ENCODE data around the gene USP26. TPM values are rescaled to one million over a fixed set of nuclear protein-coding genes. Genes with fewer than 3 reads are reported as not detected.
"Not testable (repeated sequence)": the region's sequence is repeated elsewhere in the genome, so short reads cannot be mapped to it uniquely, and the experiment has no call there.

The USP26 gene
- total RNA-seq, 1 donor: not detected

GRCh38 chrX:133083899-133084298 lies 13.0 kb downstream of the USP26 start:
- Histone ChIP-seq H3K9me3 (ENCODE audit: low read depth, low read length) (no peaks in the 10 kb centered on the region), H3K4me3 (ENCODE audit: insufficient read depth, low read length) (no peak overlapping the region), H3K27me3 (ENCODE audit: insufficient read depth, low read length) (no peaks in the 10 kb centered on the region), H2AFZ (ENCODE audit: low read length) (no peak overlapping the region), H3K4me2 (ENCODE audit: insufficient read depth, low read length) (no peak overlapping the region), H3K36me3 (ENCODE audit: insufficient read depth, low read length) (no peaks in the 10 kb centered on the region), H3K27ac (ENCODE audit: low read depth, low read length) (no peak overlapping the region), H3K79me2 (ENCODE audit: insufficient read depth, low read length) (no peaks in the 10 kb centered on the region), H4K20me1 (ENCODE audit: insufficient read depth, low read length) (no peaks in the 10 kb centered on the region), H3K4me1 (ENCODE audit: insufficient read depth, low read length) (no peaks in the 10 kb centered on the region)
- no peak for DNase-seq (ENCODE audit: insufficient read length, low spot score, missing footprints)
- TF ChIP-seq, protein P1, sequence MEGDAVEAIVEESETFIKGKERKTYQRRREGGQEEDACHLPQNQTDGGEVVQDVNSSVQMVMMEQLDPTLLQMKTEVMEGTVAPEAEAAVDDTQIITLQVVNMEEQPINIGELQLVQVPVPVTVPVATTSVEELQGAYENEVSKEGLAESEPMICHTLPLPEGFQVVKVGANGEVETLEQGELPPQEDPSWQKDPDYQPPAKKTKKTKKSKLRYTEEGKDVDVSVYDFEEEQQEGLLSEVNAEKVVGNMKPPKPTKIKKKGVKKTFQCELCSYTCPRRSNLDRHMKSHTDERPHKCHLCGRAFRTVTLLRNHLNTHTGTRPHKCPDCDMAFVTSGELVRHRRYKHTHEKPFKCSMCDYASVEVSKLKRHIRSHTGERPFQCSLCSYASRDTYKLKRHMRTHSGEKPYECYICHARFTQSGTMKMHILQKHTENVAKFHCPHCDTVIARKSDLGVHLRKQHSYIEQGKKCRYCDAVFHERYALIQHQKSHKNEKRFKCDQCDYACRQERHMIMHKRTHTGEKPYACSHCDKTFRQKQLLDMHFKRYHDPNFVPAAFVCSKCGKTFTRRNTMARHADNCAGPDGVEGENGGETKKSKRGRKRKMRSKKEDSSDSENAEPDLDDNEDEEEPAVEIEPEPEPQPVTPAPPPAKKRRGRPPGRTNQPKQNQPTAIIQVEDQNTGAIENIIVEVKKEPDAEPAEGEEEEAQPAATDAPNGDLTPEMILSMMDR (IDR thresholded peaks at IDR 0.05; ENCODE audit: extremely low read depth, low read depth, low read length): no peak

DNA sequence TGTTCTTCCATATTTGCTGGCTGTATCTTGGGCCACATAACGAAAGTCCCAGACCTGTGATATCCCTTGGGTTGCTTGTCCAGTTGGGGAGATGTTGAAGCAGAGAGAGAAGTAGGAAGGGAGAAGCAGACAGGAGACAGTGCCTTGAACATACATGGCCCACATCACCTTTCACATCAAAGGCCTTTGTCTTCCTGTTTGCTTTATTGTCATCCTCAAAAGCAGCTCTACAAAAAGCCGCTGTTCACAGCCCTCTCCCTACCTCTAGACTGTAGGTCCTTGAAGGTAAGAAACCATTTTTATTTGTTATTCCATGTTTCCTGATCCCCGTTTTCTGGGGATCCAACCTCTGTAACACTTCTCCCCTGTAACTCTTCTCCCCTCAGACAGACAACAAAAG lies 14.9 kb downstream of the USP26 start:
- H4K20me1 ChIP-seq (ENCODE audit: insufficient read depth, low read length): no peaks in the 10 kb centered on the region
- no peaks in the 10 kb centered on the region for H3K4me1 ChIP-seq (ENCODE audit: insufficient read depth, low read length)
- H3K4me2 ChIP-seq (ENCODE audit: insufficient read depth, low read length): no peak overlapping the region
- TF ChIP-seq, protein P1 (IDR thresholded peaks at IDR 0.05; ENCODE audit: extremely low read depth, low read depth, low read length): no peak
- H3K4me3 ChIP-seq (ENCODE audit: insufficient read depth, low read length): no peak overlapping the region
- no peaks in the 10 kb centered on the region for H3K27me3 ChIP-seq (ENCODE audit: insufficient read depth, low read length)
- no peak overlapping the region for H2AFZ ChIP-seq (ENCODE audit: low read length)
- H3K9me3 ChIP-seq (ENCODE audit: low read depth, low read length): no peaks in the 10 kb centered on the region
- no peaks in the 10 kb centered on the region for H3K36me3 ChIP-seq (ENCODE audit: insufficient read depth, low read length)
- H3K79me2 ChIP-seq (ENCODE audit: insufficient read depth, low read length): no peaks in the 10 kb centered on the region
- DNase-seq (ENCODE audit: insufficient read length, low spot score, missing footprints): peak; percentile 34
- H3K27ac ChIP-seq (ENCODE audit: low read depth, low read length): no peak overlapping the region

DNA sequence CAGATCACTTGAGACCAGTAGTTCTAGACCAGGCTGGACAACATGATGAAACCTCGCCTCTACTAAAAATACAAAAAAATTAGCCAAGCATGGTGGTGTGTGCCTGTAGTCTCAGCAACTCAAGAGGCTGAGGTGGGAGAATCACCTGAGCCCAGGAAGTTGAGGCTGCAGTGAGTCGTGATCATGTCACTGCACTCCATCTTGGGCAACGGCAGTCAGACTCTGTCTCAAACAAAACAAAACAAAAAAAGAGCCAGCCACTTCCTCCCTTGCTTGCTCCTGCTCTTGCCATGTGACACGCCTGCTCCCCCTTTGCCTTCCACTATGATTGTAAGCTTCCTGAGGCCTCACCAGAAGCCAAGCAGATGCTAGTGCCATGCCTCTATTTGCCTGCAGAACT lies 19.1 kb downstream of the USP26 start:
- DNase-seq (ENCODE audit: insufficient read length, low spot score, missing footprints); H3K4me2 ChIP-seq (ENCODE audit: insufficient read depth, low read length); H3K4me3 ChIP-seq (ENCODE audit: insufficient read depth, low read length); H4K20me1 ChIP-seq (ENCODE audit: insufficient read depth, low read length); H3K9me3 ChIP-seq (ENCODE audit: low read depth, low read length); H3K79me2 ChIP-seq (ENCODE audit: insufficient read depth, low read length); H3K36me3 ChIP-seq (ENCODE audit: insufficient read depth, low read length); H3K4me1 ChIP-seq (ENCODE audit: insufficient read depth, low read length); H3K27me3 ChIP-seq (ENCODE audit: insufficient read depth, low read length); H2AFZ ChIP-seq (ENCODE audit: low read length); H3K27ac ChIP-seq (ENCODE audit: low read depth, low read length): not testable (repeated sequence)

GRCh38 chrX:133072566-133072965 lies 24.3 kb downstream of the USP26 start:
- Histone ChIP-seq H3K27me3 (ENCODE audit: insufficient read depth, low read length) (no peaks in the 10 kb centered on the region), H3K4me3 (ENCODE audit: insufficient read depth, low read length) (no peak overlapping the region), H3K36me3 (ENCODE audit: insufficient read depth, low read length) (no peaks in the 10 kb centered on the region), H2AFZ (ENCODE audit: low read length) (no peak overlapping the region), H3K4me1 (ENCODE audit: insufficient read depth, low read length) (no peaks in the 10 kb centered on the region), H3K79me2 (ENCODE audit: insufficient read depth, low read length) (no peaks in the 10 kb centered on the region), H3K4me2 (ENCODE audit: insufficient read depth, low read length) (no peak overlapping the region), H4K20me1 (ENCODE audit: insufficient read depth, low read length) (no peaks in the 10 kb centered on the region), H3K9me3 (ENCODE audit: low read depth, low read length) (no peaks in the 10 kb centered on the region), H3K27ac (ENCODE audit: low read depth, low read length) (no peak overlapping the region)
- TF ChIP-seq, protein P1 (IDR thresholded peaks at IDR 0.05; ENCODE audit: extremely low read depth, low read depth, low read length): no peak
- DNase-seq (ENCODE audit: insufficient read length, low spot score, missing footprints): no peak
